Central memory CD4-positive, alpha-beta T cell (primary cell): ENCODE measurements around the gene SHOC1.
"Not testable (repeated sequence)": the region's sequence is repeated elsewhere in the genome, so short reads cannot be mapped to it uniquely, and the experiment has no call there.

Source experiments
- DNase-seq: peaks from one replicate; pipeline ENCODE4 v3.0.0; 2022
- total RNA-seq, 3 experiments: gene quantifications; one replicate each; lab custom pipeline; 2026; lab: John Stamatoyannopoulos, UW

The SHOC1 gene
- 0 reads per million in 3 experiments for total RNA-seq

DNA sequence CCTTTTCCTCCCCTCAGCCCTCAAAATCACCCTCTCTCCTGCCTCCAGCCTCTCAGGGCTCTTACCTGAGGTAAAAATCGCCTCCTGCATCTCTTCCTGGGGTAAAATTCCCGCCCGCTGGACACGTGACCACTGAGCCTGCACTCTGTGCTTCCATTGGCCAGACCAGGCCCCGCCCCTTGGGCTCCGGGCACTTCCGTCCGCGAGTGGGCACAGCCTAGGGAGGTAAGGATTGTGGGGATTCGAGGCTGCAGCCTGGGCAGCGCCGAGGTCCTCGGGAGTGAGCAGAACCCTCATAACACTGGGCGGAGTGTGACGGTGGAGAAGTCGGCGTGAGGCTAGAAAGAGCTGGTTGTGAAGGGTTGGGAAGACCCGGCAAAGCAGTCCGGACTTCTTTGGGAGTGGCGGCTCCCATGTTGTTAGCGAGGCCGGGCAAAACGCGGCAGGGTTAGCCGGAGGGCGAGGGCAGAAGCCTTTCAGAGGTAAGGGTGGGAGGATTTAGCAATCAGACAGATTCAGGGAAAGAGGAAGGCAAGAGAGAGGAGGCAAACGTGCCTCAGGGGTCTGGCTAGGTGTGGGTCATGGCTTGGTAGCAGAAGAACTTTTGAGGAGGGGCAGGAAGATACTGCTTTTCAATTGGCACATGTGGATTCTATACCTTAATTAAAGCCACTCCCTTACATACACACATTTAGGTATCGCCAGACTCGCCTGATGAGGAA is at the start of gene SHOC1:
TSS of gene SHOC1 (minus strand) at position 103 of the 722 bp plus-strand sequence. CDS start 3,519 bp downstream, outside the sequence.
- no peak for DNase-seq

DNA sequence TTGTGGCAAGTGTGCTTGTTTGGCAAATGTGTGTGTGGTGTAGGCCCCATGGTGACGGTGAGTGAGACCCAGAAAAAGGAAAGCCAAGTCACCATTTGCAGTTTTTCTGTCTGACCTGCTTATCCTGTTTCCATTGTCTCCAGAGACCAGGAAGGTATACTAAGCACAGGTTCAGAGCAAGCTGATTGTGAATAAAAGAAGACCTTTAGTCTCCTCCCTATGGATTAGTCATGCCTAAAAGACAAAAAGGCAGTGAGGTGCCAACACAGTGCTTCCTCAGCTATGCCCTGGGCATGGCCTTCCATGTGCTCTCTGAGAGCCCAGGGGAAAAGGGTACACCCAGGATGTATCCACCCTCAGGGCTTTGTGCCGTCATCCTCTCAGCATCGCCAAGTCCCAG is 49.2 kb upstream of the SHOC1 start:
- DNase-seq: no peak

DNA sequence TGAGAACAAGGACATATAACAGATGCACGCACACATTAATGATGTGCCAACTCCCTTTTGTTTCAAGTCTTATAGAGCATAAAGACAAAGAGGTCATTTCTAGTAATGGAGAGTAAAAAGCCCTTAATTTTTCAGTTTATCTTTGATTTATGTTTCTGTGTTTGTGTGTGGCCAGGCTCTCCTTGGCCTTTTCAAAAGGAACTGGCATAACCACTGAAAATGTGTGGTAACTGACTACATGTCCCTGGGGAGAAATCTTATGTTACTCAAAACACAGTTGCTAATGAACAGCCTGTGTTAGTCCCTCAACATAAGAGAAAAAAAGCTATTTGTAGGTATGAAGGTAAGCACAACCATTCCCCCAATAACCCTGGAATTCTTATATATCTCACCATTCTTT is 47.6 kb upstream of the SHOC1 start:
- no peak for DNase-seq

DNA sequence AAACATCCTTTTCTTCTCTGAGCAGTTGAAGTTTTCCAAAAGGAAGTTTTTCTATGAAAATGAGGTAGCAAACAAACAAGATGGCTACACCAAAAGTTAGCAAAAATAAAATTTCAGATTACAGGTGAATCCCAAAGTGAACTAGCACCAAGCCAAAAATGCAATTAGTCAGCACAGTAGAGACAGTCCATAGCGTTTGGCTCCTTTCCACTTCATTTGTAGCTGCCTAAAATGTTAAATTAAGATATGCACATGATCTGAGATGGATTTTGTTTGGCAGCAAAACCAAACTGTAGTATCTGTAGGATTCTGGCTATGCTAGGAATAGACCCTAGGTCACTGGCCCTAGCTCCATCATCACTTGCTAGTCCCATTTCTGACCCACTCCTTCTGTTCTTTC is 45.7 kb upstream of the SHOC1 start:
- DNase-seq: no peak

DNA sequence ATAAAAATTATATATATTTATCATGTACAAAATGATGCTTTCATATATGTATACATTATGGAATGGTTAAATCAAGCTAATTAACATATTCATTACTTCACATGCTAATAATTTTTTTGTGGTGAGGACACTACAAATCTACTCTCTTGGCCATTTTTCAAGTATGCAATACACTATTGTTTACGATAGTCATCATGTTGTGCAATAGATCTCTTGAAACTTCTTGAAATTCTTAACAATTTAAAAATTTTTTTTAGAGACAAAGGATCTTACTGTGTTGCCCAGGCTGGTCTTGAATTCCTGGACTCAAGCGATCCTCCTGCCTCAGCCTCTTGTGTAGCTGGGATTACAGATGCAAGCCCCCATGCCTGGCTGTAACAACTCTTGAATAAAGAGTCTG is 45.2 kb upstream of the SHOC1 start:
- no peak for DNase-seq

DNA sequence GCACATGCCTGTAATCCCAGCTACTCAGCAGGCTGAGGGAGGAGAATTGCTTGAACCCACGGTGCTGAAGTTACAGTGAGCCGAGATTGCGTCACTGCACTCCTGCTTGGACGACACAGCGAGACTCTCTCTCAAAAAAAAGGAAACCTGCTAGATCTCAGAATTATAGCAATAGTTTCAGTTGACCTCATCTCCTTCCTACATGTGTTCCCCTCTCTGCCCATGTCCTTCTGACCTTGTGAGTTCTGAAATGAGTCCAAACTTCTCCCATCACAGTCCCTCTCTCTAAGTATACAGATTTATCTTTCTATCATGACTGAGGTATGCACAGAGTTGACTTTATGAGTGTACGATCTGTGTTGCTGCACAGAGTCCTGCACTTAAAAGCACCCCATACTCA is 44.6 kb upstream of the SHOC1 start:
- no peak for DNase-seq

DNA sequence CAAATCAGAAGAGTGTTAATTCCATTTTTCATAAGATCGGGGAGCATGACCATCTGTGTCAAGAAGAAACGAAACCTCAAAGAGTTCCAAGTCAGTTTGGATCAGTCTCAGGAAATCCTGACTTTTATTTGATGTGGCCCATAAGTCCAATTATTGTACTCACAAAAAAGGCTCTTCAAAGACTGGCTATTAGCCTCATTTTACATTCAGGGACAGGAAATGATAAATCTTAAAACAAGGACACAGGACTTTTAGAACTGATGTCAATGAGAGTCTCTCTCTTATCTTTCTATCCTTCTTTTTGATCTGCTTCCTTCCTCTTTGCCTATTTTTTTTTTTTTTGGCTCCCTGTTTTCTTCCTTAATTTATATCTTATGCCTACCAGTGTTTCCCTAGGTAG is 43.7 kb upstream of the SHOC1 start:
- DNase-seq: no peak

DNA sequence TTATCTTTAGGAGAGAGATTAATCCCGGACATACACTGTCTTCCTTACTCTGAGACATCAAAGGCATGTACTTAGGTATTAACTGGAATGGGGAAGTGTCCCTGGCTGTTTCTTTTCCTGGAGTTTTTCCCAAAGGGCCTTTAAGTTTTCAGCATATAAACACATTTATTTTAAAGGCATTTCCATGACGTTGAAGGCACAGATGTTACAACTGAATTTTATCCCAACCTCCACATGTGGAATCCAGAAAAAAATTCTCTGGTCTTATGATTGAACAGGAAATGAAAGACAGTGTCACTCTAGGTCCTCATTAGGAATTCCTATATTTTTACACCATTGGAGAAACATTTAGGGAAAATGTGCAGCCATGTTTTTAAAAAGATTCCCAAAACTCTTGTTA is 41.6 kb upstream of the SHOC1 start:
- DNase-seq: no peak

DNA sequence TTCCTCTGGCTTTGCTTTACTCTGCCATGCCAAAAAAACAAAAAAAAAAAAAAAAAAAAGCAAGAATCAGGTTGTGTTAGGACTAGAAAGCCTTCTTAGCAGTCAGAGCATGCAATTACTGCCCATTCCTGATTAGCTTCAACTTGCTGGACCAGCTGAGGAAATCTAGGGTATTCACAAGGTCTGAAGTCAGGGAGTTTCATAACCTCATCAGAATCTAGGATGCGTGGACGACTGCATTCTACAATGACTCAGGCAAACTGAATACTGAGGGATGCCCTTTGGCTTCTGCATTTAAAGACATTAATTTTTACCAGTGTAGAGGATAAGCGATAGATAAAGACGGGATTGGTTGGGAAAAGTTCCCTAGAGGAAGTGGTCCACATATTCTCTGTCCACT is 39.2 kb upstream of the SHOC1 start:
- no peak for DNase-seq

DNA sequence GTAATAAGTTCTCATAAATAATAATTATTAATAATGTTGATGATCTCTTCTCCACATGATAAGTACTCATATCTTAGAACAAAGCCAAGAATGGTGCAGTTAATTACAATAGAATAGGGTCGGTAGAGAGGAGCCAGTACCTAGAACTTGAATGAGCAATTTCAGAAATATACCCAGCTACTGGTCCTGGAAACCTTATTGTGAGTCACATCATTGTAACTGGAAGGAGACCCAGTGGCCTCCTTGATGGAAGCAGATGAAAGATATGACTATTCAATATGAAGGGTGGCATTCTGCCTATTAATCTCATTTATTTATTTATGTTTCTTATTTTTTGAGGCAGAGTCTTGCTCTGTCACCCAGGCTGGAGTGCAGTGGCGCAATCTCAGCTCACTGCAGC is 37.7 kb upstream of the SHOC1 start:
- no peak for DNase-seq

DNA sequence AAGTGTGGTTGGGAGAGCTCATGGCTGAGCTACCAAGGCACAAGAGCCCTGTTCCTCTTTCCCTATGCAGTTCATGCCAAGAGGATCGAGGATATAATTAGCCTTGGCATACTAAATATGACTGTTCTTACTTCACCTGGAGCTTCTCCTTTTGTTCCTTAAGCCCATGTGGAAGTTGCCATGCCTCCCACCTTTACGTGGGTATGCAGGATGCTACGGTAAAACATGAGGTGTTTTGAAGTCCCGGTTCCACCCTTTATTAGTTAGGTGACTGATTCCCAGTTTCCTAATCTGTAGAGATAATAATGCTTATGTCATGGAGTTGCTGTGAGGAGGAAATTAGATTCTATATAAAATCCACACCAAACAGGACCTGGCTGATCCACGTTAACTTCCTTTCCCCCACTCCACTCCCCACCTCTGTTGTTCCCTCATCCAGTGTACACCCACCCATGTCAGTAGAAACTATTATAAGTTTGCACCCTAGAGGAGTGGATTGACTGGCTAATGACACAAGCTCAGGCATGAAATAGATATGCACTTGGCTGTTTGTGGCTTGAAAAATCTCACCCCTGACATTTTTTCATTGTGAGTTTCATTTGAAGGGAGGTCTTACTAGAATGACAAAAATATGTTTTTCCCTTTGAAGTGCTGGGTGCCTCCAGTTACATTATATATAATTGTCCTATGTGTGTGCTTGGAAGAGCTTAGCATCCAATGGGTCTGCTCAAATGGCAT is 36.8 kb upstream of the SHOC1 start:
- DNase-seq: no peak

DNA sequence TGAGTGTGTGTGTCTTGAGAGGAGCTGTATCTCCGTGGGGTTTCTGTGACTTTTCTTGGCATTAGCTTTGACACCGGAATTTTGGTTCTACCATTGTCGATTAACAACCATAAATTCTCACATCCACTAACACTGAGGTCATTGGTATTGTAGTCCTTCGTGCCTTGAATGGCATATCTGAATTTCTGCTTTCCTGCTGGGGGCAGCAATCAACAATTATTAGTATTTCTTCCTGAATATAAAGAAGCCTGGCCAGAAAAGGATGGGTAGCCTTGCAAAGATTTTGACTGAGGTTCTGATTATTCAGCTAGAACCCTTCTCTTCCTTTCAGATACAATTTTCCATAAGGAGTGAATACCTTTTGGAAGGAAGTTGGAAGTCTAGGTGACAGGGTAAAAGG is 33.5 kb upstream of the SHOC1 start:
- DNase-seq: no peak

DNA sequence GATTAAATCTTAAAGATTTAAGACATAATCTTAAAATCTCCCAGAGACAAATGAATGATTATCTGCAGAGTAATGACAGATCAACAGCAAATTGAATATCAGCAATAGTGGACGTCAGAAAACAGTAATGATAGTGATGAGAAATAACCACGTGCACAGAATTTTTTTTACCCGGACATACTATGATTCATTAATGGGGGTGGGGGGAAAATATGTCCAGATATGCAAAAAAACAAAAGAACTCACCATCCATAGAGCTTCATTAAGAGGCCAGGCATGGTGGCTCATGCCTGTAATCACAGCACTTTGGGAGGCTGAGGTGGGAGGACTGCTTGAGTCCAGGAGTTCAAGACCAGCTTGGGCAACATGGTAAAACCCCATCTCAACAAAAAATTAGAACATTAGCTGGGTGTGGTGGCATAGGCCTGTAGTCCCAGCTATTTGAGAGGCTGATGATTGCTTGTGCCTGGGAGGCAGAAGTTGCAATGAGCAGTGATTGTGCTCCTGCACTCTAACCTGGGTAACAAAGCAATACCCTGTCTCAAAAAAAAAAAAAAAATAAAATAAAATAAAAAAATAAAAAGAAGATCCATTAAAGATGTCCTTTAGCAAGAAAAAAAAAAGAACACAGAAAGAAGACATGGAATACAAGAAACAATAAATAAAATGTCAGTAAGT is 30.9 kb upstream of the SHOC1 start:
- DNase-seq: no peak

DNA sequence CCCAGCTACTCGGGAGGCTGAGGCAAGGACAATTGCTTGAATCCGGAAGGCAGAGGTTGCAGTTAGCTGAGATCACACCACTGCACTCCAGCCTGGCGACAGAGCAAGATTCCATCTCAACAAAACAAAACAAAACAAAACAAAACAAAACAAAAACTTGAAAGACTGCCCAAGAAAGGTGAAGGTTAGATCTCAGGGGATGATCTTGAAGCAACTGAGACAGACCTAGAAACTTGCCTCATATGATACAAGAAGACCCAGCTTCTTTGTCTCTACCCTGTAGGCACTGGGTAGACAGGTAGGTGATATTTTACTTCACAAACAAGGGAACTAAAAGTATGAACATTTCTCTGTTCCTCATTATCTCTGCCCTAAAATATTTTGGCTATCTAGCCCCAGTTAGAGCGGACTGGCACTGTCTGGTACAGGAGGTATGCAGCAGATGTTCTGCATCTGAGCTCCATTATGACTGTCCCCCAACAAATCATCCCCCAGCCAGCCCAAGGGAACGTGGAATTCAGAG is 26.3 kb upstream of the SHOC1 start:
- DNase-seq: no peak

DNA sequence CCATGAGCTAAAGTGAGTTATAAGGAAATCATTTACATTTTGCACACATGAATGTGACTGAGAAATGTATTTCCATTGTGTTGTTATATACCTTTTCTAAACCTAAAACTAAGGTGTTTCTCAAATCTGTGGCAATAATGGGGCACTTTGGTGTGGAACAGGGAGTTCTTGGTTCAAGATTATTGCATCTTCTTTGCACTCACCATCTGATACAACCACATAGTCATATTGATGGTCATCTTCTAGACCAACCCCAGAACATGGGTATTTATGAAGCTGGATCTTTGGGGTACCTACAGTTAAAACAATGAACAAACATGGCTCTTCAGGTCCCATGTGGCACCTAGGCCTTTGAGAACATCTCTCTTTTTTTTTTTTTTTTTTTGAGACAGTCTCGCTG is 24.6 kb upstream of the SHOC1 start:
- no peak for DNase-seq

DNA sequence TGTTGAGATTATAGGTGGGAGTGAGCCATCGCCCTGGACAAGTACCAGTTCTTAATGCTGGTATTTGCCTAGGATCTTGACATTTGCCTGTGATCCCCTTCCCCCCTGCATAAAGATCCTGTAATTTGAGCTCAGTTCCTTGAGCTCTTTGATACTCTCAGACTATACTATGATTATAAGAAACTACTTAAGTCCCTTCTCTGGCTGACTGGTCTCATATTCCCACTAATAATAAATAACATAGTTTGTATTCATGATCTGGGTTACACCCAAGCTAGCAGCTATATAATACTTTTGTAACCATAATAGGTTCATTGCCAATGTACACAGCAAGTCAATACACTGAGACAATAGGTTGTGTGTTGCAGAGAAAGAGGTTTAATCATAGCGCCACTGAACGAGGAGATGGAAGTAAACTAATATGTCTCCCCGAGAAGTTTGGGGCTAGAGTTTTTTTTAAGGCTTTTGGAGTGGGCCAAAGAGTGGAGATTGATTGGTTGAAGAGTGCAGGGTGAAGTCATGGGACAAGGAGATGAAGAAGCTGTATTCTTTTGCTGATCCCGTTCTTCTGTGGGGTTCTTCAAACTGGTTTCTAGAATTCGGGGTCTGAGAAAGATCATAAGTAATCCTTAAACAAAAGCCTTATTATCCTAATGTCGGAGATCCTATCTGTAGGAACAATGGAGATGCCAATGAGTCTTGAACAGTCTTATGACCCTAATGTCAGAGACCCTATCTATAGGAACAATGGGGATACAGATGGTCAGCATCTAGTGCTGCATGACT is 20.7 kb upstream of the SHOC1 start:
- DNase-seq: no peak

DNA sequence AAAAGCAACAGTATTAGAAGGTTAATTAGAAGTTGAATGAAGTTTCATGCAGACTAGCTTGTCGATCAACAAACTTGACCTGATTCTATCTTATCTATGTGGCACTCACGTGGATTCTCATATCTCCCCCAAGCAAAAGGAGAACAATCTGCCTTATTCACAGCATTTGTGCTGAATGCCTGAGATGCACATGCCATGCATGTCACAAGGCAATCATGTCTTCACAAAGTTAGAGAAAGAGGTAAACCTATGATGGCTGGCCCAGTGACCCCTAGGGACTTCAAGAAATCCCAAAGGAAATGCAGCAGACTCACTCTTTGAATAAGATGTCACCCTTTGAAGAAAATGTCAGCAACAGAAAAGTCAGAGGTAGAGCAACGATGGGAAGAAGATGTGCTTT is 17.6 kb upstream of the SHOC1 start:
- DNase-seq: no peak

DNA sequence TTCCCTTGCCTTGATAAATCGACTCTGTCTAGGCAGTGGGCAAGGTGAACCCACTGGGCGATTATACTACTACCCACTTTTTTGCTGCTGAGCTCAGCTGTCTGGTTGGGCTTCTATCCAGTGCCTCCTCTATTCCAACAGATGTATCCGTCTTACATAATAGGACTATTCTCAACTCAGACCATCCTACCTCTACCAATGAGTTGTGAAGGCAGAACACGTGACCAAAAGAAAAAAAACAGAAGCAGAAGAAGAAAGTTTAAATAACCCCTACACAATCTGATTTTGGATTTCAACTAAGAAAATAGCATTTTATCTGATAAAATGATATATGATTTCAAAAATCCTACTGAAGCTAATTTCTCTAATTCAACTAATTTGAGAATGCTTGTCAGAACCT is 16.2 kb upstream of the SHOC1 start:
- DNase-seq: no peak

DNA sequence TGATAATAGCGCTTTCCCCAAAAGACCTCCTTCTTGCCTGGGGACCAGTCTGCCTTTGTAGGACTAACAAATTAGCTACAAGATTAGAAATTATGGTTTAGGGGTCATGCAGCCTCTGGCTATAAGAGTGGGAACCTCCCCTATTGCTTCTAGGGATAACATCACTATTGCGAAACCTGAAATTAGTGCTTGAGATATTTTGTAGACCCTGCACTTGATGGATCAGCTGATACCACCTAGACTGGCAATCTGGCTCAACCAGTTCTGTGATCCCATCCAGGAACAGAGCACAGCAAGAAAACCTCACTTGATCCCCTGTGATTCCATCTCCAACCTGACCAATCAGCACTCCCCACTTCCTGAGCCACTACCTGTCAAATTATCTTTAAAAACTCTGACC is 15.7 kb upstream of the SHOC1 start:
- not testable (repeated sequence) for DNase-seq

DNA sequence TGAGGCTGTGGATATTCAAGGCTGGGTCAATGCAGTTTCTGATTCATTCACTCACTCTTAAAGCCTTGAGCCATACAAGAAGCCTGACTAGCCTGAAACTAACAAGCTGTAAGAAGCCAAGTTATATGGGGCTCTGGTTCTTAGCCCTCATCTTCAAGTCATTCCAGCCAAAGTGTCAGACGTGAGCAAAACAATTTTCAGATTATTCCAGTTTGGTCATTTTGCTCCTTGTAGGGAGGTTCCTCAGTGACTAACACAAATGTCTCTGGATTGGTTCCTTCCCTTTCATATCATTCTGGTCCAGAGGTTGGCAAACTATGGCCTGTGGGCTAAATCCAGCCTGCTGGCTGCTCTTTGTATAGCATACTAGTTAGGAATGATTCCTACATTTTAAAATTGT is 12.5 kb upstream of the SHOC1 start:
- no peak for DNase-seq

DNA sequence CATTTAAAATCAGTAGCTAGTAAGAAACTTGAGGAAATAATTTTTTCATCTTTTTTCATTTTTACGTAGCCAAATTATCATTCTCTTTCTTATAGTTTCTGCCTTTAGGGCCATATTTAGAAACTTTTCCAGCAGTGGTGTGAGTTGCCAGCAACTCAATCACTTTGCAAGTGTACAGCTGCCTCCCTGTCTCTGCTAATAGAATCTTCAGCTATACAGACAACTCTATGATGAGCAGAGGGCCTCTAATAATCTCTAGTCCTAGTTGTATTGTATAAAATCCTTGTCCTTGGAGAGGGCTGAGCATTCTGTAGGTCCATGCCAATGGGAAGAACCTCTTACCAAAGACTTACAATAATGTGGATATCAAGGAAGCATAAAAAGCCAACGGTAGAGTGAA is 11.5 kb upstream of the SHOC1 start:
- no peak for DNase-seq

DNA sequence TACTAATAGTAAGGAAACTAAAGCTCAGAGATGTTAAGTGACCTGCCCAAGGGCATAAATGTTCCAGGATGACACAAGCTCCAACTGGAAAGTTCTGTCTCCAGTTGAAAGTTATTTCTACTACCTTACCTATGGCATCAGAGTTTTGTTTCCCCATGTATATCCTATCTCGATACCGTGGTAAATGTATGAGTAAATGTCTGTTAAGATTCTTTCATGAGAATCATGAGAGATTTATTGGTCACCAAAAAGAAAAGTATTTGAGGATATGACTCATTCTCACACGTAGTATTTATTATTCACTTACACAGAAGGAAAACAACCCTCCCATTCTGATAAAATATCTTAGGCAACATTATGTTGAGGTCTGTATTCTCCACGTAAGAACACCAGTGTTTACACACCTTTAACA is 11.1 kb upstream of the SHOC1 start:
- no peak for DNase-seq

DNA sequence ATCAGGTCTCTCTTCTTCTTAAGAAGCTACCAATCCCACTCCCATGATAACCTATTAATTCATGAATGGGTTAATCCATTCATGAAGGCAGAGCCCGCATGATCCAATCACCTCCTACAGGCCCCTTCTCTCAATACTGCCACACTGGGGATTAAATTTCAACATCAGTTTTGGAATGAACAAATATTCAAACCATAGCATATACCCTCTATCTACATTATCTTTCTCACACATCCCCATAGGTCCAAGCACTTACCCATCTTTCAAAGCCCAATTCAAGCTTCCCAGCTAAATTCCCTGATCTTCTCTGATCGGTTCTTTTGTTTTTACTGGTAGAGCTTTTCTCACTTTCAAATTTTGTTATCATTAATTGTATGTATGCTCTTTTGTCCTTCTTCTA is 10.5 kb upstream of the SHOC1 start:
- no peak for DNase-seq
